ENCODE measurements around the gene USE1. TPM values are rescaled to one million over a fixed set of nuclear protein-coding genes. Genes with fewer than 3 reads are reported as not detected.

The USE1 gene
- total and polyA plus RNA-seq, 2 experiments from 2014 or later, result 15.5 to 19.4 TPM

DNA sequence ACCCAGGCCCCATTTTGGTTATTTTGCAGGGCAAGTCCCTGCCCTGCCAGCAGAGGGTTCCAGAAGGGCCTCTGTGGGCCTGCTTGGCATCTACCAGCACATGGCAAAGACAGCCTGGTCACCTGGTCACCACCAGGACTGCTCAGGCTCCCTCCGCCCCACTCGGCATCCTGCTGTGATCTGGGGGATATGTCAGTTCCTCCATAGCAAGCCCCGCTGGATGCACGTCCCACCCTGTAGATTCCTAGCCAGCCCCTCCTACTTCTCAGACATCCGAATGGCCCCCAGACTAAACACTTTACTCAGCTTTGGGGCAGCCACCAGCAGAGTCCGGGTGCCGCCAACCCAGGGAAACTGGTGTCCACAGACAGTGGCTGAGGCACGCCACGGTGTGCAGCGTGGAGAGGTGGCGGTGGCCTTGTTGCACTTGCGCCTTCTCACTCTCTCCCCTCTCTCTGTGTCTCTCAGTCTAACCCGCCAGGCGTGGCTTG, 31.8 kb upstream of the USE1 start:
- peaks cover 6% of the 10 kb centered on the region for H3F3A ChIP-seq (replicated peaks; ENCODE audit: low read depth)
- no peaks in the 10 kb centered on the region for H3K9me2 ChIP-seq (ENCODE audit: insufficient read depth)
- no peak overlapping the region for H3K4me2 ChIP-seq
- Mint-ChIP-seq H3K4me3 (no peak overlapping the region), H3K9me3 (no peaks in the 10 kb centered on the region), H3K27ac (0 out of 2 replicates have a peak overlapping the region, but pooled peaks have one; percentile 32), H3K4me1 (peaks cover 13% of the 10 kb centered on the region), H3K36me3 (ENCODE audit: low read depth) (peaks cover 26% of the 10 kb centered on the region), H3K27me3 (ENCODE audit: insufficient read depth, low read depth, poor library complexity) (peaks cover 12% of the 10 kb centered on the region)
- H3K4me3 ChIP-seq, result no peak overlapping the region
- H4K20me1 ChIP-seq (replicated peaks; ENCODE audit: insufficient read depth), result no peaks in the 10 kb centered on the region; the same call in 1 of the 2 replicates
- no peak overlapping the region for H2AFZ ChIP-seq
- H3K27ac ChIP-seq (ENCODE audit: low read depth), result no peak overlapping the region; the same call in 1 of the 2 replicates
- H3K79me2 ChIP-seq (replicated peaks; ENCODE audit: insufficient read depth), result no peaks in the 10 kb centered on the region
- TF ChIP-seq ZNF462 (CRISPR knock-in tag; IDR thresholded peaks at IDR 0.05), result no peak
- no peak for TF ChIP-seq POLR2AphosphoS5 (IDR thresholded peaks at IDR 0.05; ENCODE audit: low read depth)
- no peak for TF ChIP-seq JUNB (IDR thresholded peaks at IDR 0.05; ENCODE audit: unreplicated experiment)
- TF ChIP-seq EZH2phosphoT487 (IDR thresholded peaks at IDR 0.05; ENCODE audit: unreplicated experiment), result no peak
- TF ChIP-seq, protein P1, sequence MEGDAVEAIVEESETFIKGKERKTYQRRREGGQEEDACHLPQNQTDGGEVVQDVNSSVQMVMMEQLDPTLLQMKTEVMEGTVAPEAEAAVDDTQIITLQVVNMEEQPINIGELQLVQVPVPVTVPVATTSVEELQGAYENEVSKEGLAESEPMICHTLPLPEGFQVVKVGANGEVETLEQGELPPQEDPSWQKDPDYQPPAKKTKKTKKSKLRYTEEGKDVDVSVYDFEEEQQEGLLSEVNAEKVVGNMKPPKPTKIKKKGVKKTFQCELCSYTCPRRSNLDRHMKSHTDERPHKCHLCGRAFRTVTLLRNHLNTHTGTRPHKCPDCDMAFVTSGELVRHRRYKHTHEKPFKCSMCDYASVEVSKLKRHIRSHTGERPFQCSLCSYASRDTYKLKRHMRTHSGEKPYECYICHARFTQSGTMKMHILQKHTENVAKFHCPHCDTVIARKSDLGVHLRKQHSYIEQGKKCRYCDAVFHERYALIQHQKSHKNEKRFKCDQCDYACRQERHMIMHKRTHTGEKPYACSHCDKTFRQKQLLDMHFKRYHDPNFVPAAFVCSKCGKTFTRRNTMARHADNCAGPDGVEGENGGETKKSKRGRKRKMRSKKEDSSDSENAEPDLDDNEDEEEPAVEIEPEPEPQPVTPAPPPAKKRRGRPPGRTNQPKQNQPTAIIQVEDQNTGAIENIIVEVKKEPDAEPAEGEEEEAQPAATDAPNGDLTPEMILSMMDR (conservative IDR thresholded peaks at IDR 0.05; ENCODE audit: low read depth in 2 of 2), result 0 out of 4 replicates have a peak, but pooled peaks of 1 of the 2 experiments have one; percentile 3
- no peaks in the 10 kb centered on the region for H3K4me1 ChIP-seq (ENCODE audit: insufficient read depth)
- ATAC-seq (no peak), DNase-seq (ENCODE audit: low spot score) (peak; percentile 26)
- 0 out of 2 replicates have a peak, but pooled peaks cover under 1% of the 10 kb centered on the region for H3K36me3 ChIP-seq (ENCODE audit: insufficient read depth)
- no peaks in the 10 kb centered on the region for H3K27me3 ChIP-seq (ENCODE audit: insufficient read depth)

Measured in GM23338 (cell line).